KMS-11 (cell line): ENCODE results near the gene MATR3.

Experiments
- H2AFZ ChIP-seq: fragments of 200-600 bp; sonication (generic); 2 replicates; pipeline ENCODE4 v1.6.1; 2016; ENCODE audit warnings: antibody characterized with exemption, mixed run types, low read depth
- H3K27ac ChIP-seq: fragments of 200-600 bp; sonication (generic); 2 replicates; pipeline ENCODE4 v1.6.1; 2016; ENCODE audit warnings: mild to moderate bottlenecking, mixed run types
- H3K27me3 ChIP-seq: fragments of 200-600 bp; sonication (generic); 2 replicates; pipeline ENCODE4 v1.6.1; 2017; ENCODE audit warnings: mild to moderate bottlenecking, low read depth, mixed run types, moderate library complexity; ENCODE audit not compliant: insufficient read depth
- H3K36me3 ChIP-seq: fragments of 200-600 bp; sonication (generic); 2 replicates; pipeline ENCODE4 v1.6.1; 2017; ENCODE audit warnings: mild to moderate bottlenecking, mixed run types; ENCODE audit not compliant: insufficient read depth
- H3K4me1 ChIP-seq: fragments of 200-600 bp; sonication (generic); 2 replicates; pipeline ENCODE4 v1.6.1; 2016; ENCODE audit warnings: mild to moderate bottlenecking, low read depth, mixed run types; ENCODE audit not compliant: poor library complexity, severe bottlenecking
- H3K4me2 ChIP-seq: fragments of 200-600 bp; sonication (generic); 2 replicates; pipeline ENCODE4 v1.7.0; 2016; ENCODE audit warnings: mild to moderate bottlenecking, mixed run types
- H3K4me3 ChIP-seq: fragments of 200-600 bp; sonication (generic); IDR thresholded peaks from 2 replicates; pipeline ENCODE4 v1.6.1; 2017; ENCODE audit warnings: low read depth, low read length, mixed read lengths; ENCODE audit not compliant: insufficient read depth
- H3K79me2 ChIP-seq: fragments of 200-600 bp; sonication (generic); 2 replicates; pipeline ENCODE4 v1.6.1; 2016; ENCODE audit warnings: low read depth, mixed run types; ENCODE audit not compliant: insufficient read depth
- H3K9ac ChIP-seq: fragments of 200-600 bp; sonication (generic); 2 replicates; pipeline ENCODE4 v1.6.1; 2016; ENCODE audit warnings: mild to moderate bottlenecking, mixed run types
- H4K20me1 ChIP-seq: fragments of 200-600 bp; sonication (generic); 2 replicates; pipeline ENCODE4 v1.6.1; 2016; ENCODE audit warnings: mild to moderate bottlenecking, mixed run types; ENCODE audit not compliant: insufficient read depth
- TF ChIP-seq, protein P1 (sequence below): fragments of 200-600 bp; sonication (generic); conservative IDR thresholded peaks from 2 replicates; pipeline ENCODE4 v1.6.1; 2017; ENCODE audit warnings: low read depth, mild to moderate bottlenecking, antibody characterized with exemption, low read length, moderate library complexity, mixed read lengths

The MATR3 gene

DNA sequence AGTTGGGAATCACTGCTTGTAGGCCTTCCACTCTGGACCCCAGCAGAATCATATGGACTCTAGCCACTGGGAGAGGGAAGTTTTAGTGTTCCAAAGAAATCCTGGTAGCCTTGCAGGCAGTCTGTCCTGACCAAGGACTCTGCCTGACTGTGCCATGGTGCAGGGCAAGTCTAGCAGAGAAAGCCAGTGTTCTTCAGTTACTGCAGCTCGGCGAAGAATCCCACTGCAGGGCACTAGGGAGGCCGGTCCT is 20.3 kb upstream of the MATR3 start:
- Histone ChIP-seq H3K36me3 (peaks cover 19% of the 10 kb centered on the region), H3K4me2 (peak overlapping the region; percentile 87), H3K4me3 (no peak overlapping the region), H3K27me3 (no peaks in the 10 kb centered on the region), H3K79me2 (peaks cover 42% of the 10 kb centered on the region), H3K4me1 (peaks cover 66% of the 10 kb centered on the region), H2AFZ (peak overlapping the region; percentile 82), H4K20me1 (peaks cover under 1% of the 10 kb centered on the region; the same call in 1 of the 2 replicates), H3K27ac (no peak overlapping the region), H3K9ac (peak overlapping the region; percentile 98; the same call in 1 of the 2 replicates)
- TF ChIP-seq, protein P1, sequence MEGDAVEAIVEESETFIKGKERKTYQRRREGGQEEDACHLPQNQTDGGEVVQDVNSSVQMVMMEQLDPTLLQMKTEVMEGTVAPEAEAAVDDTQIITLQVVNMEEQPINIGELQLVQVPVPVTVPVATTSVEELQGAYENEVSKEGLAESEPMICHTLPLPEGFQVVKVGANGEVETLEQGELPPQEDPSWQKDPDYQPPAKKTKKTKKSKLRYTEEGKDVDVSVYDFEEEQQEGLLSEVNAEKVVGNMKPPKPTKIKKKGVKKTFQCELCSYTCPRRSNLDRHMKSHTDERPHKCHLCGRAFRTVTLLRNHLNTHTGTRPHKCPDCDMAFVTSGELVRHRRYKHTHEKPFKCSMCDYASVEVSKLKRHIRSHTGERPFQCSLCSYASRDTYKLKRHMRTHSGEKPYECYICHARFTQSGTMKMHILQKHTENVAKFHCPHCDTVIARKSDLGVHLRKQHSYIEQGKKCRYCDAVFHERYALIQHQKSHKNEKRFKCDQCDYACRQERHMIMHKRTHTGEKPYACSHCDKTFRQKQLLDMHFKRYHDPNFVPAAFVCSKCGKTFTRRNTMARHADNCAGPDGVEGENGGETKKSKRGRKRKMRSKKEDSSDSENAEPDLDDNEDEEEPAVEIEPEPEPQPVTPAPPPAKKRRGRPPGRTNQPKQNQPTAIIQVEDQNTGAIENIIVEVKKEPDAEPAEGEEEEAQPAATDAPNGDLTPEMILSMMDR, result no peak

DNA sequence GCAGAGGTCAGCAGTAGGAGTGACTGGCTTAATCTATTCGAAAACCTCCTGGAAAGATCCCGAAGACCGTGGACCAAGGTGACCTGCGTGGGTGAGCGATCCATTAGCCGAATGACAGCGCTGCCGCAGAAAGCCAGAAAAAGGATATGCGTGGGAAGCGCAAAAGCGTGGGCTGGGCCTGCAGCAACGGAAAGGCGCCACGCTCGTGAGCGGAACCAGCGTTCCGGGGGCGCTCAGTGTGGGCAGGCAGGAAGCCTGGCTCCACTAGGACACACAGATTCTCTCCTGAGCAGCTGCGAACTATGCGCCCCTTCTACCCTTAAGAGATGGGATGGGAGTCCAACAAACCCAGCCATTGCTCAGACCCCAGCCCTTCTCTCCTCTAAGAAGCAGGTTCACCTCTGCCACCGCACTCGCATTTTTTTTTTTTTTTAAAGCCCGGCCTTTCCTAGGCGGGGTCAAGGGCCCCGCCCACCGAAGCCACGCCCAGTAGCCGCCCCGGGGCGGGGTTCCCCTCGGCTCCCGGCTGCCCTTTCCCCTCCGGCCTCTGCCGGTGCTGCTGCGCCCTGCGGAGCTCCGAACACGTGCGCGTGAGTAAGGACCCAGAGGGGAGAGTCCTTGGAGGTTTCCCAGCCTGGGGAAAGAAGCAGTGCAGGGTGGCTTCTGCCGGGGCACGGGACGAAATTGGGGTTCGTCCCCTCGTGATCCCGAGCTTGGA is 19.8 kb upstream of the MATR3 start:
- peaks cover 24% of the 10 kb centered on the region for H3K36me3 ChIP-seq
- peak overlapping the region; percentile 87 for H3K4me2 ChIP-seq
- peak overlapping the region; percentile 77 for H3K27ac ChIP-seq
- H3K9ac ChIP-seq, result peak overlapping the region; percentile 98
- H3K79me2 ChIP-seq, result peaks cover 47% of the 10 kb centered on the region
- peaks cover 3% of the 10 kb centered on the region; the same call in 1 of the 2 replicates for H4K20me1 ChIP-seq
- no peak overlapping the region for H3K4me3 ChIP-seq
- H2AFZ ChIP-seq, result peak overlapping the region; percentile 82
- peaks cover 66% of the 10 kb centered on the region for H3K4me1 ChIP-seq
- no peaks in the 10 kb centered on the region for H3K27me3 ChIP-seq
- TF ChIP-seq, protein P1, result no peak

DNA sequence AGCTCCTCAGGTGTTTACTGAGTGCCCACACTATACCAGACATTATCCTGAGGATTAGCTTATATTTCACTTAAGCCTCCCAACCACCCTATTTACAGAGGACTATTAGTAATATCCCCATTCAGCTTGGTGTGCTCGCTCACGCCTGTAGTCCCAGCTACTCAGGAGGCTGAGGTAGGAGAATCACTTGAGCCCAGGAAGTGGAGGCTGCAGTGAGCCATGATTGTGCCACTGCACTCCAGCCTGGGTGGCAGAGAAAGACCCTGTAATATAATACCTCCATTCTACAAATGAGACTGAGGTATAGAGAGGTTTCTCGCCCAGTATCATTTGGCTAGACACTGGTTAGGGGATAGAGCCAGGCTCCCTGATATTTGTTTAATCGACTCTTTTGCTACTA is 18.0 kb upstream of the MATR3 start:
- peaks cover 32% of the 10 kb centered on the region for H3K36me3 ChIP-seq
- peaks cover 82% of the 10 kb centered on the region for H3K4me1 ChIP-seq
- H3K27ac ChIP-seq, result peak overlapping the region; percentile 10; the same call in 1 of the 2 replicates
- peak overlapping the region; percentile 87 for H3K4me2 ChIP-seq
- H2AFZ ChIP-seq, result no peak overlapping the region
- H3K9ac ChIP-seq, result peak overlapping the region; percentile 98; the same call in 1 of the 2 replicates
- peaks cover 8% of the 10 kb centered on the region for H4K20me1 ChIP-seq
- H3K4me3 ChIP-seq, result no peak overlapping the region
- H3K79me2 ChIP-seq, result peaks cover 48% of the 10 kb centered on the region
- TF ChIP-seq, protein P1, result no peak
- H3K27me3 ChIP-seq, result no peaks in the 10 kb centered on the region

DNA sequence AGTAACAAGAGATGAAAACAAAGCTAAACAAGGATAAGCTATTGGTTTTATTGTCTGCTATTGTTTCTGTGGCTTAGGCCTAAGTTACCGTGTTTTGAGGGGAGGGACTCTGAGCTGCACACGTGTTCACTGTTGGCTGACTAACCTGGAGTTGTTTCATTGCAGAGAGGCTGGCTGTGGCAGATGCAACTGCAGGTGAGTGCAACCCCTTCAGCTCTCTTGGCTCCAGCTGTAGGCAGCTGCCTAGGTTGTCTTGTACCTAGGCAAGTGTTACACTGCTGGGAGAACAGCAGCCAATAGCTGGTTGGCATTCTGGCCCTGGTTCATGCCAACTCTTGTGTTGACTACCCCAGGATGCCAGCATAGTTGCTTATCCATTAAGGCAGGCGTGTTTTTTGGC is 17.6 kb upstream of the MATR3 start:
- Histone ChIP-seq H3K27ac (peak overlapping the region; percentile 10; the same call in 1 of the 2 replicates), H3K9ac (no peak overlapping the region), H3K4me2 (peak overlapping the region; percentile 87), H2AFZ (no peak overlapping the region), H4K20me1 (peaks cover 8% of the 10 kb centered on the region), H3K36me3 (peaks cover 36% of the 10 kb centered on the region), H3K4me1 (peaks cover 86% of the 10 kb centered on the region), H3K27me3 (no peaks in the 10 kb centered on the region), H3K79me2 (peaks cover 48% of the 10 kb centered on the region), H3K4me3 (no peak overlapping the region)
- TF ChIP-seq, protein P1, result no peak
